MM.1S (cell line): ENCODE data around the gene SIK2.

ENCODE experiments used
- CTCF ChIP-seq: fragments of 300-600 bp; sonication (generic); IDR thresholded peaks from 2 replicates; pipeline ENCODE4 v1.5.1; 2016; ENCODE audit warnings: antibody characterized with exemption, low read length, mixed read lengths
- EZH2phosphoT487 ChIP-seq: fragments of 300-600 bp; sonication (generic); IDR thresholded peaks from 2 replicates; pipeline ENCODE4 v1.6.1; 2018; ENCODE audit warnings: antibody characterized with exemption, low read length

- no peak for TF ChIP-seq CTCF
- TF ChIP-seq EZH2phosphoT487, result no peak
Measured at GRCh38 chr11:111645657-111646316, 43.5 kb downstream of the SIK2 start.
